ENCODE measurements around the gene CCDC122.

The CCDC122 gene

DNA sequence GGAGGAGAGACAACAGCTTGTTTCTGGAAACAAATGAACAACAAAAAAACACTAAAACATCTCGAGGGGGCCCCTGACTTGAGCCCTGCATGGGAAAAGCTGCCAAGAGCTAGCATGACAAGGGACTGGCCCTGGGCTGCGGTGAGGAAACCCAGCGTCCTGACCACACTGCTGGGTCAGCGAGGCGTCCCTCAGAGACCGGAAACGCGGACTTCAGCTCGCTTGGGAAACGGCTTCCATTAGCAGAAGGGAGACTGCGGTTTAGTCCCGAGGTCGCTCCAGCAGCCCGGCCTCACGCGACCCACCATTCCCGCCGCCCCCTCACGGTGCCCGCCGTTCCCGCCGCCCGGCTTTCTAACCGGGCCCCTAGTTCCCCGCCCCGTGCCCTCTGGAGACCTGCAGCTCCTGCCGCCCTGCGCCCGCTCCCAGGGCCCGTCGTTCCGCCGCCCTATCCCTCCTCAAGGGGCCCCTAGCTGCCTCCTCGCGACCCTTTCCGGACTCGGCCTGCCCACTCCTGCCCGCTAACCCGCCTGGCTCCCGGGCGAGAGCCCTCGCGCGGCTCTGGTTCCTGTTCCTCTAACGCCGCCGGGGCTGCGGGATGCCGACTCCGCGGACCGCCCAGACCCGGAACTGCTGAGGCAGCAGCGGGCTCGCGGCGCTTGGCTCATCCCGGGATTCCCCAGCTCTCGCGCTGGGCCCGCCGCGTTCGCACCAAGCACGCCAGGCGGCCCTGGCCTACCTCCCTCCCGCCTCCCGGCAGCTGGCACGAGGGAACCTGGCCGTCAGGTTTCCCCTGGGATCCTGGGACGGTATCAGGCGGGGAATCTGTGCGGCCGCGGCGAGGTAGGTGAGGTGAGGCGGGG, at the start of gene CCDC122:
CCDC122 (minus strand) TSS at position 849 of the 863 bp plus-strand sequence. CDS start 10,364 bp downstream, outside the sequence.
- peak; percentile 62 for DNase-seq (ENCODE audit: low read depth)

DNA sequence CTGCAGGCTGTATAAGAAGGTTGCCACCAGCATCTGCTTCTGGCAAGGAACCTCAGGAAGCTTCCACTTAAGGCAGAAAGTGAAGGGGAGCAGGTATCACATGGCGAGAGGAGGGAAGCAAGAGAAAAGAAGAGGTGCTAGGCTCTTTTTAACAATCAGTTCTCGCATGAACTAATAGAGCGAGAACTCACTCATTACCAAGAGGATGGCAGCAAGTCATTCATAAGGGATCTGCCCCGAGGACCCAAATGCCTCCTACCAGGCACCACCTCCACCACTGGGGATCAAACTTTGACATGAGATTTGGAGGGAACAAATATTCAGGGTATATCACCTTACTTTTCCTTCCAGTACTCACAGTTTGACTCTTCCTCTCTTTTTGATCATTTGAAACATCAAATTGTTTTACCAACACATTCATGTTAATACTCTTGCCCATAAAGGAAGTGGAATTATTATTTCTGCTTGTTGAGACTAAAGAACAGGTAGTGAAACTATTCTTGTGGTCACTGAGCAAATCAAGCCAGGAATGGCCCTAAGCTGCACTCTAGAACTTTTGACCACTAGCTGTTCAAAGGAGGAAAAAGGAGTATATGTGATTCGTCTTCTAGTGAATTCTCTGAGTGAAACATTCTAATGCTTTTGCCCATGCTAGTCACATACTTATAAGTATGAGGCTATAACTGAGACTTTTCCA, 45.2 kb upstream of the CCDC122 start:
- no peak for DNase-seq (ENCODE audit: low read depth)

DNA sequence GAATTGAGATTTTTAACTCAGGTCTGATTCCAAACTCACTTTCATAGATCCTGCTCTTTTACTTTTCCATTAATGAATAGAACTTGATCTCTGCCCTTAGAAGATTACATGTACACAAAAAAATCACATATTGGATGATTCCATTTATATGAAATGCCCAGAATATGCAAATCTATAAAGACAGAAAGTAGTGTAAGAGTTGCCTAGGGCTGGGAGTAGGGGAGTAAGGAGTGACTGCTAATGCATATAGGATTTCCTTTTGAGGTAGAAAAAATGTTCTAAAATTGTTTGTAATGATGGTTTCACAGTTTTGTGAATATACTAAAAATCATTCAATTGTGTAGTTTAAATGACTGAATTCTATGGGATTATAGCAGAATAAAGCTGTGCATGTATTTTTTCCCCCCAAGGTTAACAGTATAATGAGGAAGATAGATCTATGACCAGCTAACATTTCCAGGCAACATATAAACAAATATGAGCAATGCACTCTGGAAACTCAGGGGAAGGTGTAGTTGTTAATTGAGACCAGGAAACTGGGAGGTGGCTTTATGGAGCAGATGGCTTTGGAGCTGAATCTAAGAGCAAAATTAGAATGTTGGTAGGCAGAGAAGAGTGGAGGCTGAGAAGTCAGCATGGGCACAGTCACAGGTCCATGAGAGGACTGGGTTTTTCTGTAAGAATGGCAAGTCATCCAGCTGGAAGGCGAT, 41.6 kb upstream of the CCDC122 start:
- no peak for DNase-seq (ENCODE audit: low read depth)

DNA sequence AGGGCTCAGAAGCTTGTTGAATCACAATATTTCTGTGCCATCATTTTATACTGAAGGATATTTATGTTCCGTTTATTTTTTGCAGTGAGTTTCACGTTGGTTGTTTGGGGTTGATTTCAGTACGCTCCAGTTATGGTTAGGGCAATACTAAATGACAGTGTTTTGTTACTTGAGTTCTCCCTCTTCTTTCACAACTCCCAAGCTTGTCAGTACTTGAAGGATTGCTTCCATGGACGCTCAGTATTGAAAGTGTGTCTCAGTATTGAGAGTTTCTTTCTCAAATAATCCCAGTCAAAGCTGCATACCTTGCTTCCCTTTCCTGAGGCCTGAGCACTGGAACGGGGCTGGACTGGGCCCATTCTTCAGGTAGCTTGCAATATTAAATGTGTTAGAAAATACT, 39.1 kb upstream of the CCDC122 start:
- DNase-seq (ENCODE audit: low read depth): no peak

DNA sequence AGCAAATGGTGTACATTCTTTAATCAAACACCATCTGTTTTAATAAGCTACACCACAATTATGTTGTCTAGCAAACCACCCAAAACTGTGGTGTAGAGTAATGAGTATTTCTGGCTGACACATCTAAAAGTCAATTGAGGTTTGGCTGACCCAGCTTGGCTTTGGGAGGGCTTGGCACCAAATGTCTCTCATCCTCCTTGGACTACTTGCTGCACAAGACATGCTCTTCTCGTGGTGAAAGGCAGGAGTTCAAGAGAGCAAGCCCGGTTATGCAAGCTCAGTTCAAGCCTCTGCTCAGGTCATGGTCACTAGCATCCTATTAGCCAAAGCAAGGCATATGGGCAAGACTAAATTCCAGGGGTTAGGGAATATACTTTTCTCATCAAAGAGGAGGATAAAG, 37.3 kb upstream of the CCDC122 start:
- DNase-seq (ENCODE audit: low read depth): no peak

DNA sequence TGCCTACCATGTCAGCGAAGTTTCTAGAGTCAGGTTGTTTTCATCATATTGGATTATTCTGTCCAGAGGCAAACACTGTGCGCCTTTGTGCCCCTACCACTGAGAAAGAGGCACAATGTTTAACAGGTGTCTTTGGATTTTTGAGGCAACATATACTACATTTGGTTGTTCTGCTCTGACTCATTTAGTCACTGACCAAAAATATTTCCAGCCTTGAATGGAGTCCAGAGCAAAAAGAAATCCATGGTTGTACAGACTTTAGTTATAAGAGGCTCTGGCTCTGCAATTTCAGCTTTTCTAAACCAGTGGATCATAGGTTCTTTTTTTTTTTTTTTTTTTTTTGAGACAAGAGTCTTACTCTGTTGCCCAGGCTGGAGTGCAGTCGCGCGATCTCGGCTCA, 35.9 kb upstream of the CCDC122 start:
- DNase-seq (ENCODE audit: low read depth): no peak

DNA sequence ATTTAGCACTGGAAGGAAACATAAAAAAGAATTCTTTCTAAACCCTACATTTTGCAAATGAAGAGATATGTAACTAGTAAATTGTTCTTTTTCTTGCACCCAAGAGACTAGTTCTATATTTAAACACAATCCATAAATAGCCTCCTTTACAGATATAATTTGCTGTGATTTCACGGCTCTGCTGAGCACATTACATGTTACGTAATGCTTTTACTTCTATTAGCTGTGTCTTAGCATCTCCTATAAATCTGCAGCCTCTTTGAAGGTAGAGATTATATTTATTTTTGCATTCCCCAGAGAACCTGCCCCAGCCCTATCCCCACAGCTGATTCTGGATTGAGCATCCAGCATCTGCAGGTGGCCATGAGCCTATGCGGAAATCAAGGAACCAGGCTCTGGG, 32.3 kb upstream of the CCDC122 start:
- DNase-seq (ENCODE audit: low read depth): no peak

DNA sequence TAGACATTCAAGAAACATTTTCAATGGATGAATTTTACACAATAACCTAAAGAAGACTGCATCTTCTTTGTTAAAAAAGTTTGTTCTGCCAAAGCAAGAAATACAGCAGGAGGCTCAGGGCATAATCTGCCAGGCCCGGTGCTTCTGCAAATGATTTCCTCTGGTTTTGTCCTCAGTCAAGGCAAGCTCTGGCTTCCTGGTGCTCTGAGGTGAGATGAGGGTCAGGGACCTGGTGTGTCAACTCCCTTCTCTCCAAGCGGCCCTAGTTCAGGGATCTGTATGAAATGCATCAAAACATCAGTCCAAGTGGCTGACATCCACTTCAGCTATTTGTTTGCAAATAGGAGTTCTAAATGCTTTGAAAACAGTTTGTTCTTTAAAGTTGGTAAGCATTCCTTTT, 31.7 kb upstream of the CCDC122 start:
- DNase-seq (ENCODE audit: low read depth): no peak

DNA sequence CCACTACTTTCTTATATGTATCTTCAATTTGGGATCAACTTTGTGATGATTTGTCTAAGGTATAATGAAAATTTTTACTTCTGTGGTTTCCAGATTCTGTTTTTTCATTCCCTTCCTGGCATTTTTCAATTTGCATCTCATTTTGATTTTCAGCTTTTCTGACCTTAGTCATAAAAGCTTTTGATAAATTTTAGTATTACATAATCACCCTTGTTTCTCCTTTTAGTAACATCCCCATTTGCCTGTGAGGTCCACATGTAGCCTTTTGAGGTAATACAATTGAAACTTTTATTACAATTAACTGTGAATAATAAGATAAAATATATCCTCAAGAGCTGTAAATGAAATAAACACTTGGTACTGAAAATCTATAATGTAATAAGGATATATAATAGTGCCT, 31.3 kb upstream of the CCDC122 start:
- DNase-seq (ENCODE audit: low read depth): no peak

DNA sequence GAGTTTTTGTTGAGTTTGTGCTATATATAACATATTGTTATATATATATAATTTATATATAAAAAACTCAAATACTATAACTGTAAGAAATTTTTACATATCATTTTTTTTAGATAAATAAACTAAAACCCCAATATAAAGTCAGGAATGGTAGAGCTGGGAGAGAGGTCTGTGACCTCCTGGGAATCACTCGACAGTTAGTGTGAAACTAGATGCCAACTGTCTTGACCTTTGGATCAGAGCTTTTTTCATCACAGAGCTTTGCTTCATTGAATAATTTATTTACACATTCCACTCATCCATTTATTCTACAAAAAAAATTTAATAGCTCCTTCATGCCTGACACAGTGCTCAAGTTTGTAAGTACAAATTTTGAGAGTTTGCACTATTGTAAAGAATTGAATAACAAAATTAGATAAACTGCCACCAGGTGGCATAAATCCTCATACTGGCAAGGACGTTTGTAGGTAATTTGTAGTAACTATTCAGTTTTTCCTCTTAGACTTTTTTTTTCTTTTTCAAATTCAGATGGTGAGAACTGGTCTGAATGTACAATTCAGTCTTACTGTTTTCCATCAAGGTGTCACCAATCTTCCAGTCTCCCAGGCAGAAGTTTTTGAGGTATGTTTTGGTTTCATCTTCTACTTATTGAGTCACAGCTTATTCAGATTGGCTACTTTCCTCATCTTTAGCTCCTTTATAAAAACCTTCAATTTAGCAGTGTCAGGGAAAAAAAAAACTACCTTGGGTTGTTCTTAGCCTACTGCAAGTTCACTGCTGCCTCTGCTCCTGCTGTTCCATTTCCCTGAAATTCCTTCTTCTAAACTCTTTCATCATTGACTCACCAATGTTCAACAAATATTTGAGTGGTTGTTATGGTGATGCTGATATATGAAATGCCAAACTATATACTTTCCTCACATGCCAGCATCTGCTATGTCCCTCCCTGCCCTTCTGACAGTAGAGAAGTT, 28.9 kb upstream of the CCDC122 start:
- DNase-seq (ENCODE audit: low read depth): no peak

DNA sequence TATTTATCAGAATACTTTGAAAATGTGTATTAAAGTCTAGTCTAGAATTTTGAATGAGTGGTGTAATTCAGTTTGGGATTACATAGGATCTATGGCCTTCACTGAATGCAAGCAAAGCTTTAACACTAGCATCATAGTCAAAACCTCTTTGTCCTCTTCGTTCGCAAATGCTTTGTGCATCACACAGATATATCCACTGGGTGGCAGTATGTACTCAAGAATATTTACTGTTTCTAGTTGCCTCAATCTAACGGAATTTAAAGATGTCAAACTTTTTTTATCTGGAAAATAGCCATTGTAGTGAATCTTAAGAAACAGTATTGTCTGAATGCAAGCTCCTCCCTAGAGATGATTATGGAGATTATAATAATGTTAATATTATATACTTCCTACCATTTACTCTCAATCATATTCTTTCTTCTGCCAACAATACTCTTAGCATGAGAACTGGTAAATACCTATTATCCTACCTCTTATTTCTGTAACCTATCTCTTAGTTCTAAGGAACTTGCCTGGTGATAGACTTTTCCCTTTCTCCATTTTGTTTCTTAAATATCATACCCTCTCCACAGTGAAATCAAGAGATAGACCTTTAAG, 26.0 kb upstream of the CCDC122 start:
- no peak for DNase-seq (ENCODE audit: low read depth)

DNA sequence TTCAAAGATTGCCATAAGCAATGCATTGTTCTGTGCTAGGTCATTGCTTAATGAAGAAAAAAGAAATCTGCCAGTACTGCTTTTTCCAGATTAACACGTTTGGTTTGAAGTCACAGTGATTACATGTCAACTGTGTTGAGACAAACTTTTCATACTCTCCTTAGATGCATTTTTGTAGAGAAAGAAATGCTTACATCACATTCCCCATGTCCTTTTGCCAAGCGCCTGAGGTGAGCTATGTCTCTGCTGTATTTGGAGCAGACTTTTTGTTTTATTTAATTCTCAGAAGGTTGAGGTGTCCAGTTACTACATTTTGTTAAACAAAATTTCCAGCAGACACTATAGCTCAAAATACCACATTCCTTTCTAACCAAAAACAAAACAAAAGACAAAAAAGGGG, 16.4 kb upstream of the CCDC122 start:
- DNase-seq (ENCODE audit: low read depth): no peak

DNA sequence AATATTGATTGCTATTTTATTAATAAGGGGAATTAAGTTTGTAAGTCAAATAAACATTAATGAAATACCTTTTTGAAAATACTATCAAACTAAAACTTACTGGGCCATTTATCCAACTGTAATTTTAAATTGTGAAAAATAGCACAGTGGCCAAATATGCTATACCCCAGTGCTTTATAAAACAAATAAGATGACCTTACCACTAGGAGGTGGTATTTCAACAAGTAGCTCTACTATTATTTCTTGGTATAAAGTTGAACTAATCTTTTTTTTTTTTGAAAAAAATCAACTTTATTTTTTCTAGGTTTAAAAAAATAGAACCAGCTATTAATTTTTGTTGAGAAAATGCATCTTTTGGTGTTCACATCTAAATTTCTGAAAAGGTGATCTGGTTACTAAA, 14.9 kb upstream of the CCDC122 start:
- DNase-seq (ENCODE audit: low read depth): no peak

DNA sequence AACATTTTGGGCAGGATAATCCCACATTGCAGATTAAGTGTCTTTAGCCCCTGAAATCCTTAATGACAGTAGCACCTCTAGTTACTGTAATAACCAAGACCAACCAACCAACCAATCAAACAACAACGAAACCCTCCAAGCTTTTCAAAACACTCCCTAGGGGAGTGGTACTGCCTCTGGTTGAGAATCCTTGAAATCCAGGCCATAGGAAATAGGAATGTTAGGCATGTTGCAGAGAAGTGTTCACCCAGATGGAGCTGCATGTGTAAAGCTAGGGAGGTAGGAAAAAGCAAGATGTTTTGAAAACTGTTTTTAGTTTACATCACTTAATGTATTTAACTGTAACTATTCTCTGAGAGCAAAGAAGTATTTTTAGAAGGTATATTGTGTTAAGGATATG, 4.7 kb upstream of the CCDC122 start:
- no peak for DNase-seq (ENCODE audit: low read depth)

DNA sequence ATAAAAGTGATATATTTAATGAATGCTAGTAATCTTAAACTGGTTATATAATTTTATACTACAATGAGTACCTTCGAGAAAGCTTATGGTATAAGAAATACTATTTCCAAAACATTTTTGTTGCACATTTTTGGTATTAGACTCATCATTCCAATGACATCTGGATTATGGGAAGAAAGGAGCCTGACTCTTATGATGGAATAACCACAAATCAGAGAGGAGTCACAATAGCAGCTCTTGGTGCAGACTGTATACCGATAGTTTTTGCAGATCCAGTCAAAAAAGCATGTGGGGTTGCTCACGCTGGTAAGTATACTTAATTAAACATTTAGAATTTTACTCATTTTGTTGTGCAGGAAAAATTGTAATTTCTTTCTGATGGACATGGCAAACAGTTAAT, 4.1 kb upstream of the CCDC122 start:
- no peak for DNase-seq (ENCODE audit: low read depth)

DNA sequence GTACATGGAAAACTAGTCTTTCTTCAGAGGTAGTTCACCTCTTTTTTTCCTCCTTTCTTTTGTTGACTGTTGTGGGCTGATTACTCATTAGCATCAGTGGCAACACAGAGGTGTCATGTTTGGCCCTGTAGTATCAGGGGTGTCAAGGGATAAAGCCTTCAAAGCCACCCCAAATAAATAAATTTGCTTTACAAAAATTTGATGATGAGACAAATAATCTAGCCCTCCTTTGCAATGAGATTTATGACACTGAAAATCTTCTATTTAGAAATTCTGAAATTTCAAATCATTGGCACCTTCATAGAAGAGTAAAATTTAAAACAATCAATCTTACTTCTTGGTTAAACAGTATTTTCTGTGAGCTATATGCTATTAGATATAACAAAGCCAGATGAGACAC, 2.0 kb upstream of the CCDC122 start:
- DNase-seq (ENCODE audit: low read depth): no peak

DNA sequence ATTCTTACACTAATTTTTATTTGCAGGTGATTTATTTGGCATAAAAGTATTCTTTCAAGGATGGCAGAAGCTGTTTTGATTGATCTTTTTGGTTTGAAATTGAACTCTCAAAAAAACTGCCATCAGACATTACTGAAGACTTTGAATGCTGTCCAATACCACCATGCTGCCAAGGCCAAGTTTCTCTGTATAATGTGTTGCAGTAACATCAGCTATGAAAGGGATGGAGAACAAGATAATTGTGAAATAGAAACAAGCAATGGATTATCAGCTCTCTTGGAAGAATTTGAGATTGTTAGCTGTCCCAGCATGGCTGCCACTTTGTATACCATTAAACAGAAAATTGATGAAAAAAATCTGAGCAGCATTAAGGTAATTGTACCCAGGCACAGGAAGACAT, 1.4 kb upstream of the CCDC122 start:
- no peak for DNase-seq (ENCODE audit: low read depth)

DNA sequence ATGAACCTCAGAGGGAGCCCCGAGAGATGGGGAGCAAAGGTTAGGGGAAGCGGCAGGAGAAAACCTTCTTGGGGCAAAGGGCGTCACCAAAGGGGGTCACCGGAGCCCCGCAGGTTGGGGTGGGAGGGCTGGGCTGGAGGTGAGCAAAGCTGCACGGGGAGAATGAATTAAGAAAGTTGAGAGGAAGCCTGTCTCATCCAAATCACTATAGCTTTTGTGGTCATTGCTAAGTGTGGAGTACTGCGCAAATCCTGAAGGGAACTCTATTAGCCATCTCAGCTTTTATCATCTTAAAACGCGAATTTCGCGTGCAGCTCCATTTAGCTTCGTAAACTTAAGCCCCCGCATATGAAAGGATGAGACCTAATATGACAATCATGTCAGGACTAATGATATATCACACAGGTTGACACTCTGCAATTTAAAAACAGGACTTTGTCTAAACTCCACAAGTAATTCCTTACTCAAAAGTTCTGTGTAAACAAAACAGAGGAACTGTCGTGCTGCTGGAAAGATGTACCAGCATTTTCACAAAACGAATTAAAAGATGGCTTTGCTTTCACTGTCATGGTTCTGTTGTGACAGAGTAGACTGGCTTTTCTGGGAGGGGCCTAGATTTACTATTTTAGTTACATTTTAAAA, 795 bp upstream of the CCDC122 start:
- no peak for DNase-seq (ENCODE audit: low read depth)

DNA sequence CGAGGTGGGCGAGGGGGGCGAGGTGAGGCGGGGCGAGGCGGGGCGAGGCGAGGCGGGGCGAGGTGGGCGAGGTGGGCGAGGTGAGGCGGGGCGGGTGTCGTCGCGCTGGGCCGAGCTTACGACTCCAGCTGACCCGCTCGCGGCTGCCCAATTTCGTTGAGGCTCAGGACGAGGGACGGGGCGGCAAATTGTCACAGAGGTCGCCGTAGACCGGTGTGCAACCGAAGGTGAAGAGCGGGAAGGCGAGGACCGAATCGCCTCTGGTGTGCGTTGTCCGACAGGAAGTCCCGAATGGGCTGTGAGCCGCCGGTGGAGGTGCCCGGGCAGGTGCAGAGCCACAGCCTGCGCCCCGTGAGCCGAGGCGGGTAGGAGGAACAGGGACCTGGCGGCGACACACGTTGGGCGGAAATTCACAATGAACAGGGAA, 228 bp upstream of the CCDC122 start, which contains the start of gene LACC1:
LACC1 (plus strand) TSS at position 150 of the 427 bp plus-strand sequence. CDS start 1,082 bp downstream, outside the sequence.
- peak; percentile 11 for DNase-seq (ENCODE audit: low read depth)

DNA sequence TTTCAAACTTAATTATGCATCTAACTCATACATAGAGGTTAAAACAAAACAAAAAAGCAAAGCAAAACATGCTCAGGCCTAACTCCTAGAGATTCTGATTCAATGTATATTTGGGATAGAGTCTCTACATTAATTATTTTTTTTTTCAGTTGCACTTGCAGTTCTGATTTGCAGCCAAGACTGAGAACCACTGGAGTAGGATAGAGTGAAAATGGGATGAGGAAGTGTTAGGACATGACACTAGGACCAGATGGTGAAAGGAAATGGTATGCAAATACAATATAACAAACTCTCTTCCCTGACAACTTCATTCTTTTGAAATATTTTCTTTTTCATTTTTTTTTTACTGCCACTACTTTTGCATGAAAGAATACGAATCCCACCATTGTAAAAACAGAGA, 1.8 kb downstream of the CCDC122 start:
- DNase-seq (ENCODE audit: low read depth): no peak

DNA sequence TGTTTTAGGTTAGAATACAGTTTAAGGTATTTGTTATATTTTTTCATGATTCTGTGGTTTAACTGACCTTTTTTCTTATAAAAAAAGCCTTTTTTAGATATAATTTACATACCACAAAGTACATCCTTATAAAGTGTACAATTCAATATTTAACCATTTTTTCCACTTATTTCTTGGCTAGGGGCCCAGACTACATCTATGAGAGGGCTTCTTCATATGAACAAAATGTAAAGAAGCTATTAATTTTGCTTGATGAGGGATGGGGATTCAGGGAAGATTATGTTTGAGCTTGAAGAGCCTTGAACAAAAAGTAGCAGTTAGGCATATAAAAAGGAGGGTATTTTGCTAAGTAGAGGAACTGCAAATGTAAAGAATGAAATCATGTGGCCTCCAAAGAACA, 2.2 kb downstream of the CCDC122 start:
- no peak for DNase-seq (ENCODE audit: low read depth)
